ENCODE measurements around the gene CLK1.

DNA sequence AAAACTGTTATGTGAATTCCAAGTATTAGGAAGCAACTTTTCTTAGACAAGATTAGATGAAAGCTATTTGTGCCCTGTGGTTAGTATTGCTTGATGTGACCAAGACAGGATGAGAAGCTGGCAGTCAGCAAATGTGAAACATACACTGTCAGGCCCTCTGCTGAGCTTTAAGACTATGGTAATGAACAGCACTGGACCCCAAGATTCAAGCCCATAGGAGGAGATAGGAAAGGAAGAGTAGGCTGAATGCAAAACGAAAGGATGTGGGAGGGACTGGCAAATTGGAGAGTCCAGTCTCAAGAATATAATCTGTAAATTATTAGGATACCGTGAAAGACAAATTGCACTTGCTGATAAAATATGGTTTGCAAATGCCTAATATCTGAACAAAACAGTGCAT, 36.4 kb downstream of the CLK1 start:
- TF ChIP-seq, protein P1, sequence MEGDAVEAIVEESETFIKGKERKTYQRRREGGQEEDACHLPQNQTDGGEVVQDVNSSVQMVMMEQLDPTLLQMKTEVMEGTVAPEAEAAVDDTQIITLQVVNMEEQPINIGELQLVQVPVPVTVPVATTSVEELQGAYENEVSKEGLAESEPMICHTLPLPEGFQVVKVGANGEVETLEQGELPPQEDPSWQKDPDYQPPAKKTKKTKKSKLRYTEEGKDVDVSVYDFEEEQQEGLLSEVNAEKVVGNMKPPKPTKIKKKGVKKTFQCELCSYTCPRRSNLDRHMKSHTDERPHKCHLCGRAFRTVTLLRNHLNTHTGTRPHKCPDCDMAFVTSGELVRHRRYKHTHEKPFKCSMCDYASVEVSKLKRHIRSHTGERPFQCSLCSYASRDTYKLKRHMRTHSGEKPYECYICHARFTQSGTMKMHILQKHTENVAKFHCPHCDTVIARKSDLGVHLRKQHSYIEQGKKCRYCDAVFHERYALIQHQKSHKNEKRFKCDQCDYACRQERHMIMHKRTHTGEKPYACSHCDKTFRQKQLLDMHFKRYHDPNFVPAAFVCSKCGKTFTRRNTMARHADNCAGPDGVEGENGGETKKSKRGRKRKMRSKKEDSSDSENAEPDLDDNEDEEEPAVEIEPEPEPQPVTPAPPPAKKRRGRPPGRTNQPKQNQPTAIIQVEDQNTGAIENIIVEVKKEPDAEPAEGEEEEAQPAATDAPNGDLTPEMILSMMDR (IDR thresholded peaks at IDR 0.05; ENCODE audit: insufficient read depth, low read length, poor library complexity, severe bottlenecking): no peak
- no peak for TF ChIP-seq EZH2phosphoT487 (conservative IDR thresholded peaks at IDR 0.05; ENCODE audit: low read length)
